K562 (cell line): ENCODE results near the gene NR3C1. TPM values are rescaled to one million over a fixed set of nuclear protein-coding genes. Genes with fewer than 3 reads are reported as not detected.

ENCODE experiments used
- ATAC-seq: fragments of 200-7000 bp; cut with Tn5 transposase; 3 replicates; pipeline ENCODE4 v1.9.1; 2020; ENCODE audit warnings: moderate library complexity
- BruUV-seq: library from RNA; stranded (reverse); fragments of 400-500 nt; replicated peaks from 2 replicates; lab custom pipeline; 2021; lab: Mats Ljungman, UMichigan
- CTCF ChIA-PET: fragments of 300-600 bp; formaldehyde crosslinking; extraction: SDS; loops from one replicate; lab custom pipeline; 2021; ENCODE audit warnings: low intra/inter-chr PET ratio; lab: Yijun Ruan, JAX
- POLR2A ChIA-PET: fragments of 300-600, 350-650 bp; sonication (Branson Sonifier 250); formaldehyde crosslinking; extraction: SDS; loops from one replicate; lab custom pipeline; 2021; ENCODE audit warnings: antibody characterized with exemption, inconsistent platforms; lab: Yijun Ruan, JAX
- DNase-seq, 4 experiments: peaks; one replicate each; pipeline versions ENCODE4 v3.0.0 to v3.0.0-alpha.2; 2011 to 2018; ENCODE audit warnings: low spot score in 3 of 4, mixed read lengths in 3 of 4; ENCODE audit errors: extremely low read depth in 1 of 4
- FAIRE-seq: peaks from 2 replicates; lab custom pipeline; 2011; peaks lifted over from hg19 to GRCh38; lab: Jason Lieb, UNC
- H2AFZ ChIP-seq: 2 replicates; pipeline ENCODE4 v1.6.0; 2011; ENCODE audit warnings: low read depth, low read length, control low read depth, inconsistent platforms
- H3K27ac ChIP-seq: fragments of 200-600 bp; 3 replicates; pipeline ENCODE4 v1.8.0; 2011; ENCODE audit warnings: low read depth, mild to moderate bottlenecking, control low read depth, inconsistent platforms, low read length, moderate library complexity, mixed read lengths; ENCODE audit errors: extremely low read depth
- H3K27me3 ChIP-seq, 2 experiments: fragments of 300-600 bp in 1 of 2; 2 replicates in 1 of 2; 3 replicates in 1 of 2; pipeline versions ENCODE4 v1.6.0 to v1.8.0; 2011; ENCODE audit warnings: inconsistent platforms in 2 of 2, low read length in 2 of 2, mild to moderate bottlenecking in 1 of 2, mixed read lengths in 1 of 2, moderate library complexity in 1 of 2; ENCODE audit not compliant: control insufficient read depth in 2 of 2, insufficient read depth in 2 of 2
- H3K36me3 ChIP-seq: fragments of 300-600 bp; 3 replicates; pipeline ENCODE4 v1.8.0; 2011; ENCODE audit warnings: mild to moderate bottlenecking, low read length, inconsistent platforms; ENCODE audit not compliant: control insufficient read depth, insufficient read depth
- H3K4me1 ChIP-seq, 2 experiments: fragments of 200-600 bp in 1 of 2; replicated peaks in 1 of 2; 2 replicates in 1 of 2; 3 replicates in 1 of 2; pipeline versions ENCODE4 v1.5.1 to v1.8.0; 2011; ENCODE audit warnings: inconsistent platforms in 2 of 2, low read length in 2 of 2, mild to moderate bottlenecking in 1 of 2, mixed read lengths in 1 of 2, moderate library complexity in 1 of 2; ENCODE audit not compliant: control insufficient read depth in 2 of 2, insufficient read depth in 2 of 2
- H3K4me2 ChIP-seq: 2 replicates; pipeline ENCODE4 v1.6.1; 2011; ENCODE audit warnings: low read length, control low read depth, inconsistent platforms, mixed read lengths; ENCODE audit not compliant: insufficient read depth
- H3K4me3 ChIP-seq: fragments of 200-600 bp; sonication (generic), shearing (Covaris generic); 2 replicates; pipeline ENCODE4 v1.5.1; 2016; ENCODE audit warnings: control low read depth, inconsistent platforms
- H3K79me2 ChIP-seq: fragments of 200-600 bp; 3 replicates; pipeline ENCODE4 v1.8.0; 2011; ENCODE audit warnings: low read length, inconsistent platforms; ENCODE audit not compliant: control insufficient read depth, insufficient read depth
- H3K9ac ChIP-seq, 2 experiments: 2 replicates each; pipeline versions ENCODE4 v1.6.0 to v1.6.1; 2011; ENCODE audit warnings: low read depth in 2 of 2, low read length in 2 of 2, control low read depth in 1 of 2, inconsistent platforms in 1 of 2, mild to moderate bottlenecking in 1 of 2, mixed read lengths in 1 of 2; ENCODE audit not compliant: insufficient read depth in 1 of 2
- H3K9me1 ChIP-seq: one replicate; pipeline ENCODE4 v1.6.0; 2011; ENCODE audit warnings: inconsistent platforms, mild to moderate bottlenecking, low read length, moderate library complexity; ENCODE audit not compliant: control insufficient read depth, insufficient read depth
- H3K9me3 ChIP-seq: replicated peaks from 2 replicates; pipeline ENCODE4 v1.5.1; 2011; ENCODE audit warnings: low read depth, low read length, inconsistent platforms; ENCODE audit not compliant: control insufficient read depth, insufficient read depth
- H4K20me1 ChIP-seq: replicated peaks from 2 replicates; pipeline ENCODE4 v1.6.1; 2011; ENCODE audit warnings: low read length, inconsistent platforms, mixed read lengths; ENCODE audit not compliant: control insufficient read depth, insufficient read depth
- BCOR ChIP-seq: fragments of 450-650 bp; IDR thresholded peaks from 2 replicates; pipeline ENCODE4 v1.6.1; 2016
- CREB1 ChIP-seq, 2 experiments: sonication (generic) in 1 of 2; formaldehyde crosslinking in 1 of 2; IDR thresholded peaks; 2 replicates each; pipeline versions ENCODE4 v1.6.1 to v1.8.0; 2012 to 2022; ENCODE audit warnings: inconsistent platforms in 1 of 2, mild to moderate bottlenecking in 1 of 2, missing genetic modification reagents in 1 of 2, moderate library complexity in 1 of 2
- GATAD2A ChIP-seq: fragments of 450-650 bp; IDR thresholded peaks from 2 replicates; pipeline ENCODE4 v1.6.1; 2017
- HINFP ChIP-seq: fragments of 450-650 bp; conservative IDR thresholded peaks from 2 replicates; pipeline ENCODE4 v1.6.1; 2016; ENCODE audit warnings: missing genetic modification characterization, low read depth, mild to moderate bottlenecking, control low read depth, missing compliant biosample characterization
- MAFG ChIP-seq: fragments of 450-650 bp; conservative IDR thresholded peaks from 2 replicates; pipeline ENCODE4 v1.6.1; 2016; ENCODE audit warnings: missing genetic modification characterization, missing compliant biosample characterization
- NR2C2 ChIP-seq, 2 experiments: fragments of 200-800 bp in 1 of 2; sonication (Bioruptor generic) in 1 of 2; sonication (generic) in 1 of 2; formaldehyde crosslinking in 1 of 2; IDR thresholded peaks; 2 replicates each; pipeline versions ENCODE4 v1.6.1 to v1.8.0; 2016 to 2022; ENCODE audit warnings: mild to moderate bottlenecking in 1 of 2, missing compliant biosample characterization in 1 of 2, missing genetic modification characterization in 1 of 2, missing genetic modification reagents in 1 of 2
- PURB ChIP-seq: sonication (generic); formaldehyde crosslinking; IDR thresholded peaks from 2 replicates; pipeline ENCODE4 v1.9.0; 2021; ENCODE audit warnings: low read depth, mild to moderate bottlenecking, missing genetic modification reagents
- RAD51 ChIP-seq: fragments of 450-650 bp; IDR thresholded peaks from 2 replicates; pipeline ENCODE4 v1.7.1; 2016; ENCODE audit warnings: low read depth, mild to moderate bottlenecking, borderline replicate concordance
- RCOR1 ChIP-seq, 2 experiments: IDR thresholded peaks; 2 replicates each; pipeline ENCODE4 v1.6.1; 2012; ENCODE audit warnings: low read depth in 2 of 2, low read length in 2 of 2, borderline replicate concordance in 1 of 2, improper control_type of control experiment in 1 of 2
- TBL1XR1 ChIP-seq, 2 experiments: IDR thresholded peaks; 2 replicates each; pipeline ENCODE4 v1.6.1; 2012; ENCODE audit warnings: improper control_type of control experiment in 2 of 2, low read length in 2 of 2, mild to moderate bottlenecking in 1 of 2
- TCF15 ChIP-seq: fragments of 250-450 bp; sonication (Bioruptor Pico); IDR thresholded peaks from 2 replicates; pipeline ENCODE4 v1.8.0; 2022; ENCODE audit warnings: moderate library complexity, mild to moderate bottlenecking, inconsistent platforms
- ZBTB9 ChIP-seq: fragments of 450-650 bp; formaldehyde crosslinking; IDR thresholded peaks from 2 replicates; pipeline ENCODE4 v1.4.0; 2020; ENCODE audit warnings: mild to moderate bottlenecking, moderate library complexity
- ZFP1 ChIP-seq: fragments of 450-650 bp; formaldehyde crosslinking; IDR thresholded peaks from 2 replicates; pipeline ENCODE4 v1.4.0; 2020; ENCODE audit warnings: mild to moderate bottlenecking, mixed read lengths
- ZNF316 ChIP-seq: fragments of 450-650 bp; IDR thresholded peaks from 2 replicates; pipeline ENCODE4 v1.6.1; 2016
- ZNF586 ChIP-seq: fragments of 450-650 bp; formaldehyde crosslinking; conservative IDR thresholded peaks from 2 replicates; pipeline ENCODE4 v1.4.0; 2020; ENCODE audit warnings: mild to moderate bottlenecking, moderate library complexity
- WGBS: fragments of 100-300 bp; shearing (Covaris generic); methylation state at CpG from one replicate; pipeline ENCODE4 v1.1.6; 2016; ENCODE audit warnings: low coverage, mixed read lengths; ENCODE audit not compliant: insufficient coverage; ENCODE audit errors: missing lambda C conversion rate; 5-methylcytosine and 5-hydroxymethylcytosine counted together
- in situ Hi-C: fragments of 300-500 bp; cut with MboI; formaldehyde crosslinking; loops from 4 replicates; pipeline ENCODE4 v1.15.0; 2018; ENCODE audit warnings: inconsistent platforms, mixed read lengths
- intact Hi-C: fragments of 100-400 bp; cut with micrococcal nuclease; formaldehyde crosslinking; loops from 2 replicates; pipeline ENCODE4 v1.14.2; 2022
- polyA plus RNA-seq, 8 experiments: library from polyadenylated mRNA; depleted of rRNA in 4 of 8; stranded (reverse) in 5 of 8; unstranded in 3 of 8; fragments of >200 nt; fragmentation: Nextera tagmentation in 2 of 8; fragmentation: Illumina TruSeq in 1 of 8; extraction: Ambion mirVana in 2 of 8; extraction: Trizol in 1 of 8; gene quantifications; 2 replicates each; pipeline versions ENCODE4 v1.2.1 to v1.2.3, GENCODE V29; 2011 to 2014; ENCODE audit warnings: inconsistent platforms in 1 of 8, missing spikeins in 1 of 8
- total RNA-seq, 7 experiments: library from RNA; depleted of rRNA in 6 of 7; stranded (reverse); fragments of >200 nt in 6 of 7; fragmentation: Illumina TruSeq in 2 of 7; extraction: Trizol in 2 of 7; gene quantifications; 2 replicates each; pipeline versions ENCODE4 v1.2.1 to v1.2.3, GENCODE V29; 2011 to 2021; ENCODE audit warnings: low replicate concordance in 1 of 7
- TF ChIP-seq, protein P1 (sequence below): IDR thresholded peaks from 2 replicates; pipeline ENCODE4 v1.6.1; 2011; ENCODE audit warnings: borderline replicate concordance, low read depth, mild to moderate bottlenecking, moderate library complexity, low read length; ENCODE audit not compliant: insufficient read depth, poor library complexity, severe bottlenecking

The NR3C1 gene
- total and polyA plus RNA-seq, 9 of the 15 experiments (the other 6 are each of a cell fraction or from before 2014, with no cell fraction given) = 8.2 to 36.0 (median 15.0) TPM

DNA sequence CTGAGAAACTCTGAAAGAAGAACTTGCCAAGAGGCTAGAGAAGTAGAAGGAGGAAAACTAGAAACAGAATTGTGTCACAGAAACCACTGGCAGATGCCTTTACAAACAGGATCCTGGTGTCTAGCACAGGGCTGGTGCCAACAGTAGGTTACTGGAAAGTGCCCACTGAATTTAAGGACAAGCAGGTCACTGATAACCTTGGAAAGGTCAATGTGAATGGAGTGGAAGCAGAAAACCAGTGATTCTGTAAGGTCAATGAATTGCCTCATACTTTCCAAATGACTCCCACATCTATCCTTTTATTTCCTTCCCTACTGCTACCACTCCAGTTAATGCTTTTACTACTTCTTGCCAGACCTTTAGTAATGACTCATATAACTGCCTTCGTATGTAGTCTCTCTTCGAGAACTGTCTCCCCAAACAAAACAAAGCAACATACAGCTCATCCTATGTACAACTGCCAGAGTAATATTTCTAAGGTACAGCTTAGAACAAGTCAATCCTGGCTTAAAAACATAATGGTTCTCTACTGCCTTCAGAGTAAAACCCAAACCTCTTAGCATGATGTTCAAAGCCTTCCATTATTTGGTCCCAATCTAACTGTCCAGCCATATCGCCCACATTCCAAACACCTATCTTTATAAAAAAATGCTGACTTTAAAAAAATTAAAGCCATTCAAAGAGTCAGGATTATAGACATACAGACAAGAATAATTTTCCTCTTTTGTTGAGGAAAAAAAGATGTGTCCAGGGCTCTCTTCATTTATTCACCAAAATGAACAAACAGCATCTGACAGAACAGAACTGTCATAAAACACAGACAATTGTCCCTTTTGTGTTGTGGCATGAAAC, 52.5 kb downstream of the NR3C1 start:
- CTCF ChIA-PET = no interaction called here
- Histone ChIP-seq H3K27ac (peak overlapping the region; percentile 12; the same call in 1 of the 3 replicates), H2AFZ (no peak overlapping the region), H3K4me2 (no peak overlapping the region), H4K20me1 (0 out of 2 replicates have a peak, but pooled peaks cover 3% of the 10 kb centered on the region), H3K36me3 (no peaks in the 10 kb centered on the region), H3K4me1 (peaks cover 2 to 21% of the 10 kb centered on the region in 2 experiments; a peak in 3 of 5 replicates), H3K27me3 (no peaks in the 10 kb centered on the region), H3K4me3 (no peak overlapping the region), H3K9me1 (no peaks in the 10 kb centered on the region), H3K9ac (no peak overlapping the region), H3K9me3 (no peaks in the 10 kb centered on the region), H3K79me2 (peaks cover 77% of the 10 kb centered on the region)
- no TSS peak for BruUV-seq
- POLR2A ChIA-PET = no interaction called here
- FAIRE-seq (no peak), DNase-seq (no peak), ATAC-seq (no peak)
- 57% methylated on average over 3 of the region's 3 CpGs for WGBS
- intact Hi-C loops (no loop called here), in situ Hi-C loops (no loop called here)
- TF ChIP-seq CREB1 (IDR thresholded peaks at IDR 0.05) = no peak
- no peak for TF ChIP-seq CREB1 (CRISPR knock-in tag; IDR thresholded peaks at IDR 0.05)
- TF ChIP-seq ZBTB9 (CRISPR knock-in tag) = no peak
- no peak for TF ChIP-seq NR2C2 (CRISPR knock-in tag; IDR thresholded peaks at IDR 0.05)
- no peak for TF ChIP-seq NR2C2 (tag; IDR thresholded peaks at IDR 0.05)
- no peak for TF ChIP-seq RAD51
- TF ChIP-seq ZNF586 (CRISPR knock-in tag) = no peak
- TF ChIP-seq MAFG (tag) = peak; percentile 70
- TF ChIP-seq HINFP (tag) = no peak
- TF ChIP-seq ZNF316 = peak; percentile 87
- TF ChIP-seq, protein P1, sequence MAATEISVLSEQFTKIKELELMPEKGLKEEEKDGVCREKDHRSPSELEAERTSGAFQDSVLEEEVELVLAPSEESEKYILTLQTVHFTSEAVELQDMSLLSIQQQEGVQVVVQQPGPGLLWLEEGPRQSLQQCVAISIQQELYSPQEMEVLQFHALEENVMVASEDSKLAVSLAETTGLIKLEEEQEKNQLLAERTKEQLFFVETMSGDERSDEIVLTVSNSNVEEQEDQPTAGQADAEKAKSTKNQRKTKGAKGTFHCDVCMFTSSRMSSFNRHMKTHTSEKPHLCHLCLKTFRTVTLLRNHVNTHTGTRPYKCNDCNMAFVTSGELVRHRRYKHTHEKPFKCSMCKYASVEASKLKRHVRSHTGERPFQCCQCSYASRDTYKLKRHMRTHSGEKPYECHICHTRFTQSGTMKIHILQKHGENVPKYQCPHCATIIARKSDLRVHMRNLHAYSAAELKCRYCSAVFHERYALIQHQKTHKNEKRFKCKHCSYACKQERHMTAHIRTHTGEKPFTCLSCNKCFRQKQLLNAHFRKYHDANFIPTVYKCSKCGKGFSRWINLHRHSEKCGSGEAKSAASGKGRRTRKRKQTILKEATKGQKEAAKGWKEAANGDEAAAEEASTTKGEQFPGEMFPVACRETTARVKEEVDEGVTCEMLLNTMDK = no peak
- no peak for TF ChIP-seq BCOR
- TF ChIP-seq PURB (CRISPR knock-in tag) = no peak
- TF ChIP-seq RCOR1 (IDR thresholded peaks at IDR 0.05; ENCODE audit: borderline replicate concordance in 1 of 2, low read depth in 2 of 2, low read length in 2 of 2) = no peak
- TF ChIP-seq TBL1XR1 (IDR thresholded peaks at IDR 0.05; ENCODE audit: low read length in 2 of 2) = no peak
- no peak for TF ChIP-seq GATAD2A
- no peak for TF ChIP-seq TCF15 (CRISPR knock-in tag)
- TF ChIP-seq ZFP1 (CRISPR knock-in tag) = no peak
